HTERT RPE-1 (cell line): ENCODE measurements around the gene ELF1.
"Not testable (repeated sequence)": the region's sequence is repeated elsewhere in the genome, so short reads cannot be mapped to it uniquely, and the experiment has no call there.

Experiments used
- in situ Hi-C: fragments of 300-500 bp; cut with MboI; formaldehyde crosslinking; loops from 4 replicates; pipeline ENCODE4 v1.14.3; 2020; ENCODE audit warnings: low sequenced_read_pairs

The ELF1 gene

DNA sequence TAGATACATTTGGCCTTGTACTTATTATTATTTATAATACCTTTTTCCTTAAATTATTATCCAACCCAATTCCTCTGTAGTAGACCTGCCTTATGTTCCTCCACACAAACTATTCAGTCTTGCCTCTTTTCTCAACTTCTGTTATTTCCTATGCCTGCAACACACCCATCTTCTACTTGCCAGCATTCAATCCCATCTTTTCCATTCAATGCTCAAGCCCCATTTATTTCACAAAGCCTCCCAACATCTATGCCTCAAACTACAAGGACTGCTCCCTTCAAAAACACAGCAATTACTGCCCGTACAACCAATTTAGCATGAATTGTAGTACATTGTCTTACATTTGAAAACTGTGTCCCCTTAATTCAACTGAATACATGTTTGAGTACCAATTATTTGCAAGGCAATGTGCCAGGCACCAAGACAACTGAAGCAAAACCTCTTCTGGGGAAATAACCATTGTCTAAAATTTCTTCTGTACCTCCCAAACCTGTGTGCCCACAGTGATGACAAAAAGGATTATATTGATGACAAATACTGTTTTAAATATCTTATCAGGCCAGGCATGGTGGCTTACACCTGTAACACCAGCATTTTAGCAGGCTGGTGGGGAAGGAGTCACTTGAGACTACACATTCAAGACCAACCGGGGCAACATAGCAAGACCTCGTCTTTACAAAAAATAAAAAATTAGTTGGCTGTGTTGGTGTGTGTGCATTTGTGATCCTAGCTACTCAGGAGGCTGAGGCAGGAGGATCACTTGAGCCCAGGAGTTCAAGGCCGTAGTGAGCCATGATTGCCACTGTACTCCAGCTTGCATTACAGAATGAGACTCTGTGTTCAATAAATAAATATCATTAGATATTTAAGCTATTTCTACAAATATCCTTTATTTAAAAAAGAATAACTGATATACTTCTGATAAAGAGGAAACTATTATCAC lies 35.1 kb downstream of the ELF1 start:
- in situ Hi-C loops: no loop called here

- in situ Hi-C loops: no loop called here
These were observed 35.9 kb downstream of the ELF1 start for GRCh38 chr13:40983259-40983658.

- in situ Hi-C loops: no loop called here
These were observed 36.3 kb downstream of the ELF1 start for GRCh38 chr13:40982772-40983171.

DNA sequence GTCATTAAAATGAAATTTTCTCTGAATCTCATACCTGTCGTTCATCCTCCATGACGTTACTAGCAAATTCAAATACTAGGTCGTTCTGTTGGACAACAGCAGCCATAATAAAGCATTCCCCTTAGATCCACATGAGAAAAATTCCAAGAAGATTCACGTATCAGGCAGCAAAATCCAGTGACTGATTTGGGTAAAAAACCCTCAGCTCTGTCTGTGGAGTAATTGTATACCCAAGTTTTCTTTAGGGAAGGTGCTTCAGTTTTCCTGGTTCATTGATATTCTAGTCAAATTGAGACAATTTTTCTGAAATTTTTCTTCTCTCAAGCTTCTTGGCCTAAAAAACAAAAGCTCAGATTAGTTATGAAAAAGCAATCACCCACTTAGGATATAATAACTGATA lies 37.2 kb downstream of the ELF1 start:
- in situ Hi-C loops: no loop called here

- in situ Hi-C loops: no loop called here
These were observed 37.8 kb downstream of the ELF1 start for GRCh38 chr13:40981361-40981760.

DNA sequence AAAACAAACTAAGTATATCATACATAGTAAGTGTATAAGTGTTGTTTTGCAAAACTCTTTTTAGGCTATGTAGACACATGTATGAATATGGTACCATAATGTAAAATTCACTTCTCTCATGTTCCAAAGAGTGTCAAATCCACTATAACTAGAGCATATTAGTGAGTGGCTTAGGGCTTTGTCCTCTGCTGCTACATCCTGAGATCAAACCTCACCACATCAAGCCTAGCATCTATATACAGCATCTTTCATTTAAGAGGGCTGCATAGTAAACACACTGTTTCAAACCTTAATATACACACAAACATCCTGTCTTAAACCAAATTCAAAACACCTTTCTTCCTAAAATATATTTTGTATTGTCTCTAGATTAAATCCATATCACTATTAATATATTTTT lies 38.7 kb downstream of the ELF1 start:
- in situ Hi-C loops: no loop called here

DNA sequence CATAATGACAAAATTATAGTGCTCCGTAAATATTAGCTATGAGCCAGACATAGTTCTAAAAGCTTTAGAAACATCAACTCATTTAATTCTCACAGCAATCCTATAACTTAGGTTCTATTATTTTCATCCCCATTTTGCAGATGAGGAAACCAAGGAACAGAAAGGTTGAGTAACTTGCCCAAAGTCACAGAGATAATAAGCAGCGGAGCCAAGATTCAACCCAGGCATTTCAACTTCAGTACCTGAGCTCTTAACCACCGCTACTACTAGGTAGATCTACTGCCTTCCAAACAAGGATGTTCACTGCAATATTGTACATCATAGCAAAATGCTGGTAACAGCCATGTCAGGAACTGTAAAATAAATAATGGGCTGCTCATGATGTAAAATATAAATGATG lies 39.9 kb downstream of the ELF1 start:
- in situ Hi-C loops: no loop called here

GRCh38 chr13:40978109-40978508 lies 41.0 kb downstream of the ELF1 start:
- in situ Hi-C loops: not testable (repeated sequence)

DNA sequence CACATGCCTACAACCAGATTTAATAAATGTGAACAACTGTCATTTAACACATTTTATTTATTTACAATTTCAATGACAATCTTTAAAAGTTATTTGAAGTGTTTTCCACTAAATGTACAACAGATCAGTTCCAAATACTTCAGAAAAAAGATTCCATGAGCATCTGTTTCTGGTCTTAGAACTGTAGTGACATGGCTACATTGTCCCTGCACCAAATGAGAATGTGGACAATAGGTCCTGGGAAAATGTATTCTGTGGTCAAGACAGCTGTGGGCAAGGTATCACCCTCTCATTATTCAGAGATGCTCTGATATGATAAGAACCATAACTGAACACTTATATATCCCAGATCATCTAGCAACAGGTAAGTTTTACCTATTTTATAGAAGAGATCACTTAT lies 43.7 kb downstream of the ELF1 start:
- in situ Hi-C loops: no loop called here

- in situ Hi-C loops: no loop called here
These were observed 44.4 kb downstream of the ELF1 start for GRCh38 chr13:40974460-40975407.

GRCh38 chr13:40973409-40973808 lies 45.7 kb downstream of the ELF1 start:
- in situ Hi-C loops: no loop called here

GRCh38 chr13:40971321-40971720 lies 47.8 kb downstream of the ELF1 start:
- in situ Hi-C loops: no loop called here

DNA sequence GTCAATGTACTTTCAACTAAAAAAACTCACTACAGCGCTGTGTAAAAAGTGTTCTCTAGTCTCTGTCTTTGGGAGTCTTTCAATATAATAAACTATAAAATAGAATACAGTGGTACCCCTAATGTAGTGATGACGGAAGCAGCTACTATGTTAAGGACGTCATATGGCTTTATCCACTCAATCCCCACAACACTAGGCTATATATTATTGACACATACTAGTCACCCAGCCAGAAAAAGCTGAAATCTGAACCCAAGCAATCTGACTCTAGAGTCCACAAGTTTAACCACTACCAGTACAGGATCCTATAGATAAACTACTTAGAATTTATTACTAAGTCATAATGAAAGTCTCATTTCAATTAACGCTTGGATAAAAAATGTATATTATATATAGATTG lies 48.3 kb downstream of the ELF1 start:
- in situ Hi-C loops: no loop called here

GRCh38 chr13:40969169-40969901 lies 49.8 kb downstream of the ELF1 start:
- in situ Hi-C loops: no loop called here

- in situ Hi-C loops: no loop called here
These were observed 50.6 kb downstream of the ELF1 start for GRCh38 chr13:40968416-40969000.

GRCh38 chr13:40966298-40966697 lies 52.8 kb downstream of the ELF1 start:
- in situ Hi-C loops: no loop called here

DNA sequence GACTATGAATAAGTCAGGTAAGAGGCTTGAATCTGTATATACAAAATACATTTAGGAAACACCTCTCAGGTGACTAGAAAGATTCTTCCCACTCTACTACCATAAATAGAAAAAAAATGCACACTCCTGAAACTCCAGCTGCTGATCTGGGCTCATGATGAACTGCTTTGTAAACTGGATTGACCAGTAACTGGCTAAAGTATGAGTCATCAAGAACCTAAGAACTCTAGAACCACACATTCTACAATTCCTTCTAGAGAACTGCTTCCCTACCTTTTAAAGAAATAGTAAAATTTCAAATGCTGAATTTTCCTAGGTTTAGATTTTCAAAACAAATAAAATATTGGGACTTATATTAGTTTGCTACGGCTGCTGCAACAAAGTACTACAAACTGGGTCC lies 55.2 kb downstream of the ELF1 start:
- in situ Hi-C loops: no loop called here

DNA sequence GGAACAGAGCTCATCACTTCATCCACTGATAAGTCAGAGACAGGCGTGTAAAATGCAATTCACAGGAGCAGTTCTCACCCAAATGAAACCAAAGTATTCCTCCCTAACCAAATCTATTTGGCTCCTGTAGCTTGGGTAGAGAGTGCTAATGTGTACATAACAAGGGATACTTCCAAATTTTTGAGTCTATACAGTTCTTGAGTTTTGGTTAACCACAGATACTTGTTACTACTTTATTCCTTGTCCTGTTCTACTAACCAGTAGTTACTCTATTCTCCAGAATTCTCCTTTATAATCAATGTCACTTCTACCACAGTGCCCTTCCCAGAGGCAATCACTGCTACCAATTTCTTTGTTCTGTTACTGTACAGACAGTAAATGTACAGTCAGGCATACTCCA lies 57.3 kb downstream of the ELF1 start:
- in situ Hi-C loops: no loop called here

DNA sequence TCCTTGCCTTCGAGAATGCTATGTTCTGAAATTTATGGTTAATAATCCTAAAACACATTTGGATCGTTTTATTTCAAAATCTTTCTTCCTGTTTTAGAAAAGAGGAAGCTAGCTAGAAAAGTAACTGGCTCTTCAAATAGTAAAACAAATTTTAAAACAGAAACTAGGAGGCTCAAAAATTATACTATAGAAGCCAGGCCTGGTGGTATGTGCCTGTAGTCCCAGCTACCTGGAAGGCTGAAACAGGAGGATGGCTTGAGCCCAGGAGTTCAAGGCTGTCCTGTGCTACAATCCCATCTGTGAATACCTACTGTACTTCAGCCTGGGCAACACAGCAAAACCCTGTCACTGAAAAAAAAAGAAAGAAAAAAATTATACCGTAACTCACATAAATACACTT lies 57.9 kb downstream of the ELF1 start:
- in situ Hi-C loops: no loop called here

DNA sequence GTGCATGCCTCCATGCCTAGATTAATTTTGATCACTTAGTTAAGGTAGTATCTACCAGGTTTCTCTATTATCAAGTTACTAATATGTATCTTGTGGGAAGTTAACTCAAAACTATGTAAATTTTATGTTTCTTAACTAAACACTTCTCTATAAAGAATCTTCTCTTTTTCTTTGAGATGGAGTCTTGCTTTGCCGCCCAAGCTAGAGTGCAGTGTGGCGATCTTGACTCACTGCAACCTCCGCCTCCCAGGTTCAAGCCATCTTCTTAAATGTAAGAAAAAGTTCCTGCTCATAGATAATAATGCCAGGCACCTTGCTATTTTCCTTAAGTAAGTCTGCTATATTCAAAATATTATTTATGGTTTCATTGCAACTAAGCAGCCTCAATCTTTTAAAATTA lies 58.4 kb downstream of the ELF1 start:
- in situ Hi-C loops: no loop called here

DNA sequence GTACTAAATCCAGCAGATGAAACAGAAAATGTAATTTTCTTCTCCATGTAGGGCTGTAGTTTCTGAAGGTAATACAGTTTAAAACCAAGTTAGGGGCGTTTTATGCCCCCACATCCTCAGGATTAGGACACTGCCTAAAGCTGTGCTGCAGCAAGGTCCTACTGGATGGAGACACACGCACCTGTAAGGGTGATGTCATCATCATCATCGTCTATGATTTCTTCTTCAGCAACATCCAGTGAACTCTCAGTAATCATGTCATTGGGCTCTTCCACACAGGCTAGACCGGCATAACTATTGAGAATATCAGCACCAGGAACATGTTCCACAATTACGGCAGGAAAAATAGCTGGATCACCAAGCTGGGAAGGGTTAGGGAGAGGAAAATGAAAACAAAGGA lies 60.5 kb downstream of the ELF1 start:
- in situ Hi-C loops: no loop called here
